ENCODE results near the gene HIVEP1.

The HIVEP1 gene

GRCh38 chr6:12134991-12135390, 122.9 kb downstream of the HIVEP1 start:
- no peak overlapping the region for H3K4me3 ChIP-seq (ENCODE audit: low read length)
- DNase-seq (ENCODE audit: low read depth), result no peak
- TF ChIP-seq, protein P1, sequence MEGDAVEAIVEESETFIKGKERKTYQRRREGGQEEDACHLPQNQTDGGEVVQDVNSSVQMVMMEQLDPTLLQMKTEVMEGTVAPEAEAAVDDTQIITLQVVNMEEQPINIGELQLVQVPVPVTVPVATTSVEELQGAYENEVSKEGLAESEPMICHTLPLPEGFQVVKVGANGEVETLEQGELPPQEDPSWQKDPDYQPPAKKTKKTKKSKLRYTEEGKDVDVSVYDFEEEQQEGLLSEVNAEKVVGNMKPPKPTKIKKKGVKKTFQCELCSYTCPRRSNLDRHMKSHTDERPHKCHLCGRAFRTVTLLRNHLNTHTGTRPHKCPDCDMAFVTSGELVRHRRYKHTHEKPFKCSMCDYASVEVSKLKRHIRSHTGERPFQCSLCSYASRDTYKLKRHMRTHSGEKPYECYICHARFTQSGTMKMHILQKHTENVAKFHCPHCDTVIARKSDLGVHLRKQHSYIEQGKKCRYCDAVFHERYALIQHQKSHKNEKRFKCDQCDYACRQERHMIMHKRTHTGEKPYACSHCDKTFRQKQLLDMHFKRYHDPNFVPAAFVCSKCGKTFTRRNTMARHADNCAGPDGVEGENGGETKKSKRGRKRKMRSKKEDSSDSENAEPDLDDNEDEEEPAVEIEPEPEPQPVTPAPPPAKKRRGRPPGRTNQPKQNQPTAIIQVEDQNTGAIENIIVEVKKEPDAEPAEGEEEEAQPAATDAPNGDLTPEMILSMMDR (conservative IDR thresholded peaks at IDR 0.05; ENCODE audit: low read length), result no peak

- DNase-seq (ENCODE audit: low read depth), result no peak
- TF ChIP-seq, protein P1 (conservative IDR thresholded peaks at IDR 0.05; ENCODE audit: low read length), result no peak
- no peak overlapping the region for H3K4me3 ChIP-seq (ENCODE audit: low read length)
These were observed 124.8 kb downstream of the HIVEP1 start for GRCh38 chr6:12136905-12137304.

DNA sequence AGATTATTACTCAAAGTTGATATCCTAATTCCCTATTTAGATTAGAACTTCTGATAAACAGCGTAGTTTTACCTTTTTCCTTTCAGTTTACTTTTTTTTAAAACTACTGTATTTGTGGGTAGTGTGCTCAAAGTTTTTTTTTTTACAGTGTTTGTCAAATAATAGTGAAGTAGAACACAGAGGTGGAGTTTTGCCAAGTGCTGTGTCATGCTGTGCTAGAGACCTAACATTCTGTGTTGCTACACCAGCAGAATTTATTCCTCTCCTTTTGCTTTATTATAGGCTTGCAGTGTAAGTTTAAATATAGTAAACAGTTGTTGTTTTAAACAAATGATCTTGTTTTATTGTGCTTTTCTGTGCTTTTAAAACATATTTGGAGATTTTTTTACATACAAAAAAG, 125.4 kb downstream of the HIVEP1 start:
- DNase-seq (ENCODE audit: low read depth), result peak; percentile 83
- H3K4me3 ChIP-seq (ENCODE audit: low read length), result no peak overlapping the region
- TF ChIP-seq, protein P1 (conservative IDR thresholded peaks at IDR 0.05; ENCODE audit: low read length), result no peak

DNA sequence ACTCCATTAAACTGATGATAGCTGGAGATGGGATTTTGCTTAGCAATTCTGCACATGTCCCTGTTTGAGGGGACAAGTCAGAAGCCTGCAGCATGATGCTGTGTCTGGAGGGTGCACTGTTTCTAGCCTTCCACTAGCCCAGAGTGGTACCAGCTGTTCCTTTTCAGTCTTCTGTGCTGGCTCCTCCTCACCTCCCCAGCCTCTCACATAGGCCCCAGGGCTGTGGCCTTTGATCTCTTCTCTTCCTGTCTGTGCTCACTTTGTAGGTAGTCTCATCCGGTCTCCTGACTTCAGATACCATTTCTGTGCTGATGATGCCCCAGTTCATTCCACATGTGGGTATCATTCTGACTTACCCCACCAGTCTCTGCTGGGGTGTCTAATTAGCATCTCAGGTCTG, 126.3 kb downstream of the HIVEP1 start:
- no peak for DNase-seq (ENCODE audit: low read depth)
- TF ChIP-seq, protein P1 (conservative IDR thresholded peaks at IDR 0.05; ENCODE audit: low read length), result no peak
- H3K4me3 ChIP-seq (ENCODE audit: low read length), result no peak overlapping the region

DNA sequence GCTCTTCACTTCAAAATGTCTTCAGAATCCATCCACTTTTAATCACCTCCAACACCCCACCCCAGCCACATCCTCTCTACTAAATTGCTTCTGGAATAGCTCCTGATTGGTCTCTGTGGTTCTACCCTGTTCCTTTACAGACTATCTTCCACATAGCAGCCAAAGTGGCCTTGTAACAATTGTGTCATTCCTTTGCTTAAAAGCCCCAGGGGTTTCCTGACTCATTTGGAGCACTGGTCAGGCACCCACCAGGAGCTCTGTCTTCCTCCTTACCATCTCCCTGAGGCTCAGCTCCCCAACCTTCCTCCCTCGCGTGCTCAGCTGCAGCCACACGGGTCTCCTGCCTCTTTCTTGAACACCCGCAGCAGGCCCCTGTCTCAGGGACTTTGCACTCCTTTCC, 126.8 kb downstream of the HIVEP1 start:
- H3K4me3 ChIP-seq (ENCODE audit: low read length), result no peak overlapping the region
- no peak for DNase-seq (ENCODE audit: low read depth)
- TF ChIP-seq, protein P1 (conservative IDR thresholded peaks at IDR 0.05; ENCODE audit: low read length), result no peak

DNA sequence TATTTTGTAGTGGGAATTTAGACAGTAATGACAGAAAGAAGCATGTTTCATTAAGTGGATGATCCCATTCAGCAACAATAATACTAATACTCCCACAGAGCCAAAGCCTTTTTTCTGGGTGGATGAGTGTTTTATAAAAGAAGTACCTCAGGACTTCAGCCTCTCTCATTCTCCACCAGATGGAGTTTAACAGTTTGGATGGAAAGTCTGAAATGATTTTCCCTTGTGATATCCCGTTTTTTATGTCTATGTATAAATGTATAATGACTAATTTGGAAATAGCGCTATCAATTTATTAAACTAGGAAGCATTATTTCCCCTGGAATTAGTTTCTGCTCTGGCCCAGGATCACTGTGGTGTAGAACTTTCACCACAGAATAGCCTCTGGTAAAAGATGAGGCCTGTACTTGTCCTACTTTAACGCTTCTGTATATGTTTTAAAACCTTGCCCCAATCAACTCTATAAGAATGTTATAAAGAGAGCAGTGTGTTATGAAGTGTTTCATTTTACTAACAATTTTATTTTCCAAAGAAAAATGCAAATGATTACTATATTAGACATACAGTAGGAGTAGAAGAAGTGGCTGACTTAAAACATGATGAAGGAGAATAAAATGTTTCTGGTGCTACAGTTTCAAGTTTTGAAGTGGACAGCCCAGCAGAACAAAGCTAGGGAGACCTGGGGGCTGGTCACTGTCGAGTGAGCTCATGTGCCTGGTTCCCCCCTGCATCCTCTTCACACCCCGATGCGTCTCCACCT, 135.6 kb downstream of the HIVEP1 start:
- TF ChIP-seq, protein P1 (conservative IDR thresholded peaks at IDR 0.05; ENCODE audit: low read length), result peak; percentile 38
- no peak overlapping the region for H3K4me3 ChIP-seq (ENCODE audit: low read length)
- DNase-seq (ENCODE audit: low read depth), result peak; percentile 8

DNA sequence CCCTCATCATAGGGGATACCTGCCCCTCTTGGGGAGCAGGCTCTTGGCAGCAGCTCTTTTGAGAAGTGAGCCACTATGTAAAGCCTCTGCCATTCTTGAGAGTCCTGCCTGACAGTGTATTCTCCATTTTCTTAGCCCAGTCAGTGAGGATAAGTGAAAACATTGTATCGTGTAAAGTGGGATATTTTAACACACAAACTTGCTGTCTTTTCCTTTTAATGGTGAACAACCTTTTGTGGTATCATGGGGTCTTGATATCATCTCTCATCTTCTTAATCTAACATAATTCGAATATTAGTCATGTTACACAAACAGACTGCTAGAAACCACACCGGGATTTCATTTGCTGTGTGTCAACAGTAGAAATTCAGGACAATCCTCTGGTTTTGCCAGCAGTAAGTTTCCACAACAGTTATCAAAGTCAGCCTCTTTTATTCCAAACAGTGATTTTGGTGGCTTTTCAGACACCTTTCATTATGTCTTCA, 136.2 kb downstream of the HIVEP1 start:
- DNase-seq (ENCODE audit: low read depth), result peak; percentile 55
- no peak overlapping the region for H3K4me3 ChIP-seq (ENCODE audit: low read length)
- TF ChIP-seq, protein P1 (conservative IDR thresholded peaks at IDR 0.05; ENCODE audit: low read length), result no peak
